Measurements from ENCODE around the gene PROZ.

PROZ gene

DNA sequence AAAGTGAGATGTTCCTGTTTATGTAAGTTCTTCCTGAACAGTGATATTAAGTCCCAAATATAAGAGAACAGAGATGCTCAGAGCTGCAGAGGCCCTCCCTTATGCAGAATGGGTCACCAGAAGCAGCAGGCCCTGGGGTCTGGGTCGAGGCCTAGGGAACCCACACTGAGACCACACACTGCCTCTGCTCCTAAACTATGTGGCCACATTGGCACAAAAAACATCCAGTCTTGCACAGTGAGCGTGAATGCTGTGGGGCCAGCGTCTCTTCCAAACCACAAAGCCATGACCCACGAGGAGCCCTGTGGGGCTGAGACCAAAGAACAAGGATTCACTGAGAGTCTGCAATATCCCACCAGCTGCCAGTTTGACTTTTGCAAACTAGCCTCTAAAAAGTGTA is 23.6 kb downstream of the PROZ start:
- no peak for DNase-seq

DNA sequence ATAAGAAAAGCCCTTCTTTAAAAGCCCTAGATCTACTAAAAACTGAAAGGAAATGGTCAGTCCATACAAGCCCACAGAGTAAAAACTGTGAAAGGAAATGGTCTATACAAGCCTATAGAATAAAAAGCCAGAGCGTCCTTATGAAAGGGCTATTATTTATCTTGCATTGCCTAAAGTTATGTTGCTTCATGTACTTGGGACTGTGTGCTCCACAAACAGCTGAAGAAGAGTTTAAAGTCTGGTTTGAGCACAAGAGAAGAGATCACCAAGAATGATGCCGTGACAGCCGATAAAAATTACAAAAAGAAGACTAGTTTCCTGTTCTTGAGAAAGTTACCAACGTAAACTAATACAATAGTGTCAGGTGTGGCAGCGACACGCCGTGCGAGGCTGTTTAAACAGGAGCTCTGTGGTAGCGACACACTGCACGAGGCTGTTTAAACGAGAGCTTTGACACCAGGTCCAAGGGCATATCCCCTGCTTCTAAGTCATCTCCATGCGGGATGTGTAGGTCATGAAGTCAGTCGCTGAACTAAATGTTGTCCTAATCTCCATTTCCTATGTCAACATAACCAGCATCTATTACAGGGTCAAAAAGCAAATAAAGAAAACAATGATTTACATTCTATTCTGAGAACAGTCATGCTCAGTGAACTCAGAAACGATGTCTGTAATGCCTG is 25.1 kb downstream of the PROZ start:
- DNase-seq = no peak

DNA sequence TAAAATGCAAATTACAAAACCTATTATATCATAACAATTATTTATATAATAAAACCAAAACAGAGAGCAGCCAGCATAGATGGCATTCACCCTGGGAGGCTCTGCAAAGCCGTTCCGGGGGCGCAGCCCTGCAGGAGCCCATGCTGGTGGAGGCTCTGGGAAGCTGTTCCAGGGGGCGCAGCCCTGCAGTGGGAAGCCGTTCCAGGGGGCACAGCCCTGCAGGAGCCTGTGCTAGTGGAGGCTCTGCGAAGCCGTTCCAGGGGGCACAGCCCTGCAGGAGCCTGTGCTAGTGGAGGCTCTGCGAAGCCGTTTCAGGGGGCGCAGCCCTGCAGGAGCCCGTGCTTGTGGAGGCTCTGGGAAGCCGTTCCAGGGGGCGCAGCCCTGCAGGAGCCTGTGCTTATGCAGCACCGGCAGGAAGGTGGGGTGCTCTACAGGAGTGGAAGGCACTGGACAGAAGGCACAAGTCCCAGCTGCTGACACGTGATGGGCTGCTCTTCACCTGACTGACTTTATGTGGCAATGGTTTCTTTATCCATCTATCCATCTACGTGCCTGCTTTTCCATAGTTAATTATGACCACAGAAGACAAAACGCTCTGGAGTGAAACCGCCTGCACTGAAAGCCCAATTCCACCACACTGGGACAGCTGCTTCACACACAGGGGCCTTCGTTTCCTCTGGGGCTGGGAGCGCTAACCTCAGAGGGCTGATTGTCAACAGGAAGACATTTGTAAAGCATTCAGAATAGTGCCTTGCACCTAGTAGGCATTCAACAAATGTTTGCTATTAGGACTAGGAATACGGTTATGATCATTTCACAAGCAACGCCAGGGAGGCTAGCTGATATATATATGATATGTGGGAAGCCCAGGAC is 26.4 kb downstream of the PROZ start:
- no peak for DNase-seq

DNA sequence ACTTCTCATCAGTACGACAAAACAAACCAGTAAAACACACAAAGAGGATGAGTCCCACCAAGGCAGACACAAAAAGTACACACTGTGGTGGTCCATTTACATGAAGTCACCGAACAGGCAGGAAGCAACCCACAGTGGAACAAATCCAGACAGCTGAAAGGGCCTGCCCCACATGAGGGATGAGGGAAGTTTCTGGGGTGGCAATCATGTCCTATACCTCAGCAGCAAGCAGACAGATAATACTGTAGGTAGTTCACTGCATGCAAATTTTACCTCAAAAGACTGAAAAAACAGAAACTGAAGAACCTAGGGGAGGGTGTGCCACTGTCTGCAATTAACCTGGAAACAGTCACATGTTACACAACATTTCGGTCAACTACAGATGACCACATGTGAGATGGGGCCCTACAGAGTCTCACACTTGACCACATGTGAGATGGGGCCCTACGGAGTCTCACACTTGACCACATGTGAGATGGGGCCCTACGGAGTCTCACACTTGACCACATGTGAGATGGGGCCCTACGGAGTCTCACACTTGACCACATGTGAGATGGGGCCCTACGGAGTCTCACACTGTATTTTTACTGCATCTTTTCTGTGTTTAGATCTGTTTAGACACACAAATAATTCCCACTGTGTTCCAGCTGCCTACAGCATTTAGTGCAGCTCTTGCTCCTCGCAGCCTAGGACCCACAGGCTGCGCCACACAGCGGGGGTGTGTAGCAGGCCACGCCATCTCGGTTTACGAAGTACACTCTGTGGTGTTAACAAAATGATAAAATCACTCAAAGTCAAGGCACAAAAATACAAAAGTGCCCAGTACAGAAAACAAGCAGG is 27.8 kb downstream of the PROZ start:
- DNase-seq = peak in 1 of 2 experiments; percentile 61

DNA sequence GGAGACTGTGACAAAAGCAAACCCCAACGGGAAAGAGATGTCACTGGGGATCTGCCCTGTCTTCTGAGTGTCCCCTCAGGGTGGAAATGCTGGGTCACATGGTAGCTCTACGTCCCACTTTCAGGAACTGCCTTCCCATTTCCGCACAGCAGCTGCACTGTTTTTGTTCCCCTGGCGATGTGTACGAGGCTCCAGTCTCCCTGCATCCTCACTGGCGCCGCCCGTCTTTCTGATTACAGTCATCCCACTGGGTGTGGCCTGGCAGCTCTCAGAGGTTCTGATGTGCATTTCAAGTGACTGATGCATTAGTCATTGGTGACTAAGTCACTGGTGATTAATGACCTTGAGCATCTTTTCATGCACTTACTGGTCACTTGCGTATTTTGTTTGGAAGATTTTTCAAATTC is 28.8 kb downstream of the PROZ start:
- peak; percentile 60 to 77 for DNase-seq

DNA sequence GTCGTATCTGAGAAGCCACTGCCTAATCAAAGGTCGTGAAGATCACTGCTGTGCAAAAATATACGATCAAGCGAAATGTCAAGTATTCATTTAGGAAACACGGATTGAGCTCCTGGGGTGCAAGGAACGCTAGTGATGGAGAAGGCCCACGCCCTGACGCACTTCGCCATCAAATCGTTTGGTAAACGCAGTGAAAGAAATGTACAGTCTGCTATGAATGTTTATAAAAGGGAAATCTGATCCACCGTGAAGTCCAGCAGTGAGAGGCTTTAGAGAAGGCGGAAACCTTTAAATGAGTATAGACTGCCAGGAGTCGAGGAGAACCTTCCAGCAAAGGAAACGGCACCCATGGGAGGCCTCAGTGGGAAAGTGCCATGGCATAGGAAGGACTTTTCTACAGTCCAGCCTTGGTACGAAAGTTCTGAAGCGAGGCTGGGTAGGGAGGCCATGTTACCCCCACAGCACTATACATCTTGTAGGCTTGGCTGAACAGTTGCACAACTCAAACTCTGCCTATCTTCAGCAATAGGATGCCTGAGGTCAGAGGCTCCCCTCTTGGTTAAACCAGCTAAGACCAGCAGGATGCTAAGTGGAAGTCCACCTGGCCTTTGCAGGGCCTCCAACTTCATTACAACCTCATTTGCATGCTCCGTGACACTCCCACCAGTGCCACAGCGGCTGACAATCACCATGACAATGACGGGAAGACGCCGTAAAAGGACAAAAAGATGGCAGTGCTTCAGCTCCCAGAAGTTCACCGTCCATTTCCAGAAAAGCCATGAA is 29.6 kb downstream of the PROZ start:
- DNase-seq = no peak

DNA sequence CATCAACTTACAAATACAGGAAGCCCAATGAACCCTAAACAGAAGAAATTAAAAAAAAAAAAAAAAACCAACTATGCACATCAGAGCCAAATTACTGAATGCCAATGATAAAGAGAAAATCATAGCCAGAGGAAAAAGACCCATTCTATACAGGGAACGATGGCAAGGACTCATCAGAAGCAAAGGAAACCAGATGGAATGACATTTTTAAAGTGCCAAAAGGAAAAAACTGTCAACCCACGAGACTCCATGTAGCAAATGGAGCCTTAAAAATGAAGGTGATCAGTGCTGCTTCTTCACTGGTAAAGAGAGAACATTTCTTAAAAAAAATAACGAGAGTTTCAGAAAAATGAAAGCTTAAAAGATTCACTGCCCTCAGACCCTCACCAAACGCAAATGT is 31.7 kb downstream of the PROZ start:
- no peak for DNase-seq

DNA sequence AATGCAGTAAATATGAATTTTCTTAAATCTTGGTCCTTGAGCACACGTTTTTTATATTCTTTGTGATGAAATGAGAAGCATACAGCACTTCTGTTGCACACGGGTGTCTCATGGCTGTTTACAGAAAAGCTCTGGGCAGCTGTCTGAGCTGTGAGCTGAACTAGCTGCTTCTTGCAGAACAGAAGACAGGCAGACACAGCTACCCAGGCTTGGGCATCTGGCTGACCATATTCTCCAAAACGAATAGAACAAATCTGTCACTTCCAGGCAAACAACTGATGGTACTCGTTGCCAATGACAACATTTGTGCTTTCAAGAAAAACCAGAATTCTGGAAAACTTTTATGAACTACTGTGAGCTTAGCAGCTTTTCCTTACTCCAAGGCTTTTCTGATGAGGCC is 33.8 kb downstream of the PROZ start:
- no peak for DNase-seq

DNA sequence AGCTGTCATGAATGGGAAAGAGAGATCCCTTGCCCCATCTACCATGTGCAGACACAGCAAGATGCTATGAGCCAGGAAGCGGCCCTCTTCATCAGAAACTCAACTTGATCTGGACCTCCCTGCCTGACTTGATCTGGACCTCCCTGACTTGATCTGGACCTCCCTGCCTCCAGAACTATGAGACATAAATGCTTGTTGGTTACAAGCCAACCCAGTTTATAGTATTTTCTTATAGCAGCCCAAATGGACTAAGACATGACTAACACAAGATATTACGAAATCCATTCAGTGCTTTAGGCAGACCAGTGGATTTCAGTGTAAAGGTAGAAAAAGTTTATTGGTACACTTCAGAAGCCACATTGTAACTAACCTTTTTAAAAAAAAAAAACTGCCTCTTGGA is 34.5 kb downstream of the PROZ start:
- DNase-seq = no peak

DNA sequence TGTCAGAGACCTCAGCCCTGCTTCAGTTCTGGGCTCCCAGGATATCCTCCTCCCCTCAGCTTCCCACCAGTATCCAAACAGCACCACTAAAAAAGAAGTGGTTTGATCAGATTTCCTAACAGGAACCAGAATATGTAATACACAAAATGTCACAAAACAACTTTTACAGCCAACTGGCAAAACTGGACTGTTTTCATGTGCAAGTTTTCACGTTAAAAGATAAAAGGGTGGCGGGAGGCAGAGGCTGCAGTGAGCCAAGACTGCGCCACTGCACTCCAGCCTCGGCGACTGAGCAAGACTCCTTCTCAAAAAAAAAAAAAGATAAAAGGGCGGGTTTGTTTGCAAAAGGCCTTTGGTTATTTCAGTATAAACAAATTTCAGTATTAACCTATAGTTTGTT is 36.9 kb downstream of the PROZ start:
- DNase-seq = no peak

DNA sequence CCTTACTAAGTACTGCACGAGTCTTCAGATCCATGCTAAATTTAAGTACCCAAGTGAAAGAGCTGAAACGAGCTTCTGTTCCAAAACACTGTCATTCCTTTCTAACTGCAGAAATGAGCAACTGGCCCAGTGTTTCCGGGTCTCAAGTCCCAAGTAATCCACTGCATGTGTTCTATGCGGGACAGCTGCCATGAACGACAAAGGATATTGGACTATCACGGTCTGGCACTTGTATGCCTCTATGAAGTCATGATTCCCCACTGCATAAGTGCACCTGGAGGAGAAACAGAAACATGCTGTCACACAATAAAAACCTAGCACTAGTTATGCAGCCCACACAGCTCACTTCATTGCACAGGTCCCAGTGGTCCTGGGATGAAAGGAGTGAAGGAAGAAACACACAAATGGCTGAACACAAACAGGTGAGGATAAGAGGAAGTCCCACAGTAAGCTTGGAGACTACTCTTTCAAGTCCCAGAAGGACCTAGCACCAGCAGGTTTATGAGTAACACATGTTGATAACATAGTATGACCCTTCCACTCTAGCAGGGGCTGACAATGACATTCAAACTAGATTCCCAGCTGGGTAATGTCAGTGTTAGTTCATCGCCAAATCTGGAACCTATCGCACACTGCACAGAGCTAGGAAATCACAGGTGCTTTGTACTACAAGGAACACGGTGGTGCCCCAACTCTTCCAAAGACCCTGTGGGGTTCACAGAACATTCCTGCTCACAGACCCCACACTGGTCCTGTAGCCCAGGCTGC is 38.7 kb downstream of the PROZ start:
- DNase-seq = no peak

DNA sequence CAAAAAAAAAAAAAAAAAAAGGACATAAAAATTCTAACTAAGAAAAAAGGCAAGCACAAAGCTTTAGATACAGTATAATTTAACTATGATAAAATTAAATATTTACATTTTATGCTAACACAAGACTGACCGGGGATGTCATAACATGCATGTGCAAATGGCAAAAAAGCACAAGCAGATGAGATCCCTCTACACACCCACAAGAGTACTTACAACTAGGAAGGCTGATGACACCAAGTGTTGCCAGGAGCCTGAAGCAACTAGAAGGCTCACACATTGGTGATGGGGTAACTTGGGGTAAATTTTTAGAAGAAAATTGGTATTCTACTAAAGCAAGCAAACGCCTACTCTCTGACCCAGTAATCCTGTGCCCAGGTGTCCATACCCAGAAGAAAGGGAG is 43.4 kb downstream of the PROZ start:
- DNase-seq = no peak

DNA sequence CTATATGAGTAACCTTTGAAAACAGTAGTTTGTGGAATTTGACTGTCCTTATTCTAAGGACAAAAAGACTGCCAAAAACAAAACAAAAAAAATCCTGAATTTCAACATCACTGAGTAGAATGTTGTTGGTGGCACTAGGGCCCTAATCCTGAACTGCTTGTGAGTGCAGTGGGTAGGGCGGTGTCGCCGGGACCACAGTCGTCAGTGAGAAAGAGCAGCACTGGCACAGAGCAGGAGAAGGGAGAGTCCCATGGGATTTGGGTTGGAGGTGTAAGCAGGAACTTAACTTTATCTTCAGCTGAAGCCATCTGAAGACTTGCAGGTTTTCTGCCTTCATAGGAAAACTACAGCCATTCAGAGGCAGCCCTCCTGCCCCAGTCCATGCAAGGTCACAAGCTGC is 44.5 kb downstream of the PROZ start:
- no peak for DNase-seq

DNA sequence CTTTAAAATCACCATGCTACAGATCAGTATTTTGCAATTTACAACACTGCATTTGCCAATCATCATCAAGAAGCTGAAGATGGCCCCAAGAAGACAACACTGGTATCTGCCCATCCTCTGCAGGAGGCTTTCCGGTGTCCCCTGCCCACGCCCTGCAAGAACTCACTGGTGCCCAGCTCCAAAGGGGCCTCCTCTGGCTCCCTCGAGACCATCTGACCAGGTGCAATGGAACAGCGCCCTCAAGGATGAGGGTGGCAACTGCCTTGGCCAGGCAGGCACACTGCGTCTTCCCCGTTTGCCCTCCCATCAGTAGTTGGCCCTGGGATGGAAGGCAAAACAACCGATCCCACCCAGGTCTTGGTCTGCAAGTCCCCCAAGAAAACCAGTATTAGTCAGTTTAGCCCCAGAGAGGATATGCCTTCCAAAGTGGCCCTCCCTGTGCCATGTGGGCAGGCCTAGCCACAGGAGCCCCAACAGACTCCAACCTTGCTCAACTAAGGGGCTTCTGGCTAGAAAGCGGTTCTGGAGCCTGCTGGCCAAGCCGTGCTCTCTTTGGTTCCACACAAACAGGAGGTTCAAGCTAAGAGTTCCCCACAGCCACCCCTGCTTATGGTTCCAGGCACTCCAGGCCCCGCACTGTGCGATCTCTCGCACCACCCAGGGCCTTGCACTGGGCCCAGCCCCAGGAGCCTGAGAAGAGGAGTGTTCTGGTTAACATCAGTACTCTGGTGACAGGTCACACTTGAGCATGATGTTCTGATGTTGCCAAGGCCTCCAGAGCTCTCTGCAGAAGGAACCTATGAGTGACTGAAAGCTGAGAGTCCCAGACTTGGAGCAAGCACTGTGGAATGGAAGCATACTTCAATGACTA is 45.3 kb downstream of the PROZ start:
- no peak for DNase-seq

DNA sequence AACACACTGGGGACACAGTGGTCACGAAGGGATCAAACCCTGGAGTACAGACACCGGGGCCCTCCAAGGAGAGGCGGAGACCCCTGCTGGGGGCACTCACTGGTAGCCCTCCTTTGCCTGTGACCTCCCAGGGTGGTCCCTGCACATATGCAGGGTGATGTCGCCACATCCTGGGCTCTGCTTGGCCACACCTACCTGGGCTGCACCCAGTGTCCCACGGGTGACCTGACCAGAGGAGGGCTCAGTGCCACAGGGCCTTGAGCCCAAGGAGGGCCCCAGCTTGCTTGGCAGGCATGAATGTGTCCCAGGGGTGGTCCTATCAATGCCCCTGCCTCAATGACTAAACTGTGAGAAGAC is 45.9 kb downstream of the PROZ start:
- no peak for DNase-seq

DNA sequence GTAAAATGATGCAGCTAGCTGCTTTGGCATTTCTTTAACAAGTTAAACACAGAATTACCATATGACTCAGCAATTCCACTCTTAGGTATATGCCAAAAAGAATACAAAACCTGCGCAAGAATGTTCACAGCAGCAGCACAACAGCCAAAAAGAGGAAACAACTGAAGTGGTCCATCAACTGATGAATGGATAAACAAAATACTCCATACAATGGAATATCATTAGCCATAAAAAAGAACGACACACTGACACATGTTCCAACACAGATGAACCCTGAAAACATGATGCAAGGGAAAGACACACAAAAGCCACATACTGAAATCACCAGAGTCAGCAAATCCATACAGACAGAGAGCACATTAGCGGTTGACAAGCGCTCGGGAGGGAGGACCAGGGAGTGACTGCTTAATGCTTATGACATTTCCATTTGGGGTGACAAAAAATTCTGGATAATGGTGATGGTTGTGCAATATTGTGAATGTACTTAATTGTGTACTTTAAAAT is 47.0 kb downstream of the PROZ start:
- no peak for DNase-seq

DNA sequence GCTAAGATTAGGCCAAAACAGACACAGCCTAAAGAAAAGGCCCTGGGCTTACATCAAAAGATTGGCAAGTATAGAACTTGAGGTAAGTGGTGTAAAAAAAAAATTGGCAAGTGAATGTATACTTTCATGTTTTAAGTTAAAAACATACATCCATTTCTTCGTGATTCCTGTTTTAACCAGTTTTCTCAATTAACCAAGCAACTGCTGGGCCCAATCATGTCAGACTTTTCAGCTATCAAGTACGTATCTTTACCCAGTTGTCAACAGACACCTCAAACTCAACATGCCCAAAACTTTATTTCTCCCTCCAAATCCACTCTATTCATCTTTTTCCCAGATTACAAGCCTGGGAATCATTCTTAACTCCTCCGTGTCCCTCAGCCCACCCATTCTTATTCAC is 49.0 kb downstream of the PROZ start:
- no peak for DNase-seq

DNA sequence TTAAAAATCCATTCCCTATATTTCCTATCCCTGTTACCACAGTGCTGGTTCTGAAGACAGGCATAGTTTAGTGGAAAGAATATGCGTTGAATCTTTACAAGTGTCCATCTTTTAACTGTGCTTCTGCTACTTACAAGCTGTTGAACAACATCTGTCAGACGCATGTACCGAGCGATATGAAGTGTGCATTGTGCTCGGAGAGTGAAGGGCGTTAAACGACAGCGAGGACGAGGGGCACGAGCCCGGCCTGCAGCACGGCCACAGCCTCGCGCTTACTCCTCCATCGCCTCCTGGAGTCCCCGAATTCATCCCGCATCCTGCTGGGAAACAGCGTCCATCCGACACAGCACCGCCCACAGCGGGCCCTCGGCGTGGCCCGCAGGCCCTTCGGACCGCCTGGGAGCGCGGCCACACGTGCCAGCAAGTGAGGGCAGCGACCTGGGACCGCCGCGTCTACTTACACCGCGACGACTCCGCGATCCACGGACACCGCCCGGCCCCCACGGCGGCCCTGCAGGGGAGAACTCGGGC is 49.5 kb downstream of the PROZ start:
- DNase-seq = no peak

DNA sequence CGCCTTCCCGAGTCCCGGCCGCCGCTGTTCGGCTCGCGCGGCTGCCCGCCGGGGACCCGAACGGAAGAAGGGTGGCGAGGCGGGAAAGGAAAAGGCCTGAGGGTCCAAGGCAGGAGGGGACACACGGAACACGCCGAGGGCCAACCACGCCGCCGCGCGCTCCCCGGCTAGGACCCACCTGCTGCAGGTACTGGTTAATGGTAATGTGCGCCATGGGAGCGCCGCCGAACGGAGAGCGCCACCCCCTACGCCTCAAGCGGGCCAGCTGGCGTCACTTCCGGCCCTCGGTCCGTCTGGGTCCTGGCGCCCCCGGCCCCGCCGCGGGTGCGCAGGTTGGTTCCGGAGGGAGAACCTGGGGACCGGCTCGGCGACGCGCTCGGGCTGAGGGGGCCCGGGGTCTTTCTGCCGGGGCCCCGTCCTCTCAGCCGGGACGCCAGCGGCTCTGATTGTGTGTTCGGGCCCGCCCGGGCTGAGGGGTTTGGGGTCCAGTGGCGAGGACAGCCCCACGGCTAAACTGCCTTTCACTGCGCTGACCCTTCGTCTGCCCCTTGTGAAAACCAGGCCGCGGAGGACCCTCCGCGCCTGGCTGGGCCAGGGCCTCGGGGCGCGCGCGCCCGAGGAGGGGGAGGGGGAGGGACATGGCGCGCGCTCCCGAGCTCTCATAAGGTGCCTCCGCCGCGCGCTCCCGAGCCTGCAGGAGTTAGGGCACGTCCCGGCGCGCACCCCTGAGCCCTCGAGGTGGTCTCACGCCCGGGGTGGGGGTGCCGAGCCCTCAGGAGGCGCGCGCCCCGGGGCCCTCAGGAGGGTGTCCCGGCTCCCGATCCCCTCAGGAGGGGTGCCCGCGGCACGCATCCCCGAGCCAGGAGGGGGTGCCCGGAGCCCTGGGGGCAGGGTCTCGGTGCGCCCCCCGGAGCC is 50.2 kb downstream of the PROZ start, which contains the start of gene PCID2:
PCID2 (minus strand) TSS at position 249 of the 915 bp plus-strand sequence; CDS start at position 214, 35 bp downstream.
- peak; percentile 86 to 87 for DNase-seq
